ENCODE results near the gene SDCCAG8. TPM values are rescaled to one million over a fixed set of nuclear protein-coding genes. Genes with fewer than 3 reads are reported as not detected.

Gene SDCCAG8
- total RNA-seq, 2 donors from 2014 or later, result 29.0 to 34.5 TPM

DNA sequence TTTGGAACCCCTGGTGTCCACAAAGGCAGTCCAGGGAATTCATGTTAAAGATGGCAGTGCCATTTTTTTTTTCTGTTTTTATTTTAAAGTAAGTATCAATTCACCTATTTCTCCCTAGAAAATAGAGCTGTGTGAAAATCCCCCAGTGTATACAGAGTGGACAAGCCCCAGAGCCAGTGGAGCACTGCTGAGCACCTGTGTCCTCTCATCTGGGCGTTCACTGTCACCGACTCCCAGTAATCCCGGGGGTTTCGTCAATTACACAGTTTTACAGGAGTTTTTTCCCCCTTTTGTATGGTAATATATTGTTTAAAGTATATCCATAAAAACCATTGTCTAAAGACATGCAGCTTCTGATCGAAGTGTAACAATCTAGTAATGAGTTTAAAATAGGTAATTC lies 175.8 kb downstream of the SDCCAG8 start:
- Histone ChIP-seq H3K27me3 (no peaks in the 10 kb centered on the region), H3K9me3 (no peaks in the 10 kb centered on the region), H3K4me1 (no peaks in the 10 kb centered on the region), H3K36me3 (peaks cover 5% of the 10 kb centered on the region), H3K27ac (no peak overlapping the region), H3K4me3 (no peak overlapping the region)
- TF ChIP-seq, protein P1, sequence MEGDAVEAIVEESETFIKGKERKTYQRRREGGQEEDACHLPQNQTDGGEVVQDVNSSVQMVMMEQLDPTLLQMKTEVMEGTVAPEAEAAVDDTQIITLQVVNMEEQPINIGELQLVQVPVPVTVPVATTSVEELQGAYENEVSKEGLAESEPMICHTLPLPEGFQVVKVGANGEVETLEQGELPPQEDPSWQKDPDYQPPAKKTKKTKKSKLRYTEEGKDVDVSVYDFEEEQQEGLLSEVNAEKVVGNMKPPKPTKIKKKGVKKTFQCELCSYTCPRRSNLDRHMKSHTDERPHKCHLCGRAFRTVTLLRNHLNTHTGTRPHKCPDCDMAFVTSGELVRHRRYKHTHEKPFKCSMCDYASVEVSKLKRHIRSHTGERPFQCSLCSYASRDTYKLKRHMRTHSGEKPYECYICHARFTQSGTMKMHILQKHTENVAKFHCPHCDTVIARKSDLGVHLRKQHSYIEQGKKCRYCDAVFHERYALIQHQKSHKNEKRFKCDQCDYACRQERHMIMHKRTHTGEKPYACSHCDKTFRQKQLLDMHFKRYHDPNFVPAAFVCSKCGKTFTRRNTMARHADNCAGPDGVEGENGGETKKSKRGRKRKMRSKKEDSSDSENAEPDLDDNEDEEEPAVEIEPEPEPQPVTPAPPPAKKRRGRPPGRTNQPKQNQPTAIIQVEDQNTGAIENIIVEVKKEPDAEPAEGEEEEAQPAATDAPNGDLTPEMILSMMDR (IDR thresholded peaks at IDR 0.05), result no peak
- no peak for DNase-seq (ENCODE audit: low spot score)

DNA sequence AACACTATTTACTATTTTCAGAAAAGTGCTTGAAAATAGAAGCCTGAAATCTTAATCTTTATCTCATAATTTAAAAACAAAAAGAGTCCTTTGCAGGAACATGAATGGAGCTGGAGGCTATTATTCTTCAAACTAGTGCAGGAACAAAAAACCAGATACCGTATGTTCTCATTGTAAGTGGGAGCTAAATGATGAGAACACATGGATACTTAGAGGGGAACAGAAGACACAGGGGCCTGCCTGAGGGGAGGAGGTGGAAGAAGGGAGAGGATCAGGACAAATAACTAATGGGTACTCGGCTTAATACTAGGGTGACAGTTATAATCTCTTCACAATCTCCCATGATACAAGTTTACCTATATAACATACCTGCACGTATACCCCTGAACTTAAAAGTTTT lies 176.3 kb downstream of the SDCCAG8 start:
- no peaks in the 10 kb centered on the region for H3K4me1 ChIP-seq
- no peaks in the 10 kb centered on the region for H3K9me3 ChIP-seq
- TF ChIP-seq, protein P1 (IDR thresholded peaks at IDR 0.05), result no peak
- DNase-seq (ENCODE audit: low spot score), result no peak
- H3K36me3 ChIP-seq, result no peaks in the 10 kb centered on the region
- no peak overlapping the region for H3K4me3 ChIP-seq
- no peaks in the 10 kb centered on the region for H3K27me3 ChIP-seq
- H3K27ac ChIP-seq, result no peak overlapping the region

GRCh38 chr1:243433737-243434370 lies 178.0 kb downstream of the SDCCAG8 start:
- TF ChIP-seq, protein P1 (IDR thresholded peaks at IDR 0.05), result no peak
- H3K27ac ChIP-seq, result no peak overlapping the region
- H3K36me3 ChIP-seq, result no peaks in the 10 kb centered on the region
- DNase-seq (ENCODE audit: low spot score), result no peak
- no peaks in the 10 kb centered on the region for H3K4me1 ChIP-seq
- no peaks in the 10 kb centered on the region for H3K27me3 ChIP-seq
- no peaks in the 10 kb centered on the region for H3K9me3 ChIP-seq
- H3K4me3 ChIP-seq, result no peak overlapping the region

GRCh38 chr1:243434594-243434993 lies 178.8 kb downstream of the SDCCAG8 start:
- Histone ChIP-seq H3K36me3 (no peaks in the 10 kb centered on the region), H3K4me1 (no peaks in the 10 kb centered on the region), H3K27ac (no peak overlapping the region), H3K4me3 (no peak overlapping the region), H3K9me3 (no peaks in the 10 kb centered on the region), H3K27me3 (no peaks in the 10 kb centered on the region)
- DNase-seq (ENCODE audit: low spot score), result no peak
- TF ChIP-seq, protein P1 (IDR thresholded peaks at IDR 0.05), result no peak

DNA sequence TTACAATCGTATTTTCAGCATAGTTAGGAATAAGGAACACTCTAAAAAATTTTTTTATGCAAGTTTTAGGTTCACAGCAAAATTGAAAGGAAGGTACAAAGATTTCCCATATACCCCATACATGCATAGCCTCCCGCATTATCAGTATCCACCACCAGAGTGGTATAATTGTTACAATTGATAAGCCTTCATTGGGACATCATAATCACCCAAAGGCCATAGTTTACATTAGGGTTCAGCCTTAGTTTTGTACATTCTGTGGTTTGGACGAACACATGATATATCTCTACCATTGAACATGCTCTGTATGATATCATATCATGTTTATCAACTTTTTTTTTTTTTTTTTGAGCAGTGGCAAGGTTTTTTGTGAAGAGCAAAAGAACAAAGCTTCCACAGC lies 180.0 kb downstream of the SDCCAG8 start:
- no peak for DNase-seq (ENCODE audit: low spot score)
- TF ChIP-seq, protein P1 (IDR thresholded peaks at IDR 0.05), result no peak

GRCh38 chr1:243438146-243438545 lies 182.3 kb downstream of the SDCCAG8 start:
- Histone ChIP-seq H3K4me3 (no peak overlapping the region), H3K36me3 (no peaks in the 10 kb centered on the region), H3K27ac (no peak overlapping the region), H3K9me3 (no peaks in the 10 kb centered on the region), H3K27me3 (no peaks in the 10 kb centered on the region), H3K4me1 (no peaks in the 10 kb centered on the region)
- TF ChIP-seq, protein P1 (IDR thresholded peaks at IDR 0.05), result no peak
- no peak for DNase-seq (ENCODE audit: low spot score)

More for the DNA sequence above, 180.0 kb downstream of the SDCCAG8 start:
- Histone ChIP-seq H3K9me3 (no peaks in the 10 kb centered on the region), H3K4me3 (no peak overlapping the region), H3K27ac (no peak overlapping the region), H3K36me3 (no peaks in the 10 kb centered on the region), H3K4me1 (no peaks in the 10 kb centered on the region), H3K27me3 (no peaks in the 10 kb centered on the region)
